WTC11 (cell line): ENCODE data around the gene AP3M1. TPM values are rescaled to one million over a fixed set of nuclear protein-coding genes. Genes with fewer than 3 reads are reported as not detected.
A peak's percentile ranks its signal among the peaks of the same experiment; 100 is the strongest.

Experiments used
- ATAC-seq: fragments of 200-7000 bp; cut with Tn5 transposase; 2 replicates; pipeline ENCODE4 v1.10.0; 2021; ENCODE audit warnings: mild to moderate bottlenecking, moderate library complexity
- CTCF ChIA-PET: fragments of 300-600 bp; sonication (Branson Sonifier 250); formaldehyde crosslinking; loops from one replicate; lab custom pipeline; 2021; ENCODE audit warnings: antibody characterized with exemption; lab: Charles Lee
- POLR2A ChIA-PET: fragments of 350-600 bp; sonication (Branson Sonifier 250); formaldehyde crosslinking; loops from one replicate; lab custom pipeline; 2021; ENCODE audit warnings: antibody characterized with exemption; lab: Charles Lee
- DNase-seq: peaks from one replicate; pipeline ENCODE4 v3.0.0; 2021; ENCODE audit warnings: low spot score
- H3K27ac Mint-ChIP-seq: 2 replicates; pipeline ENCODE4 v1.8.0; 2021; ENCODE audit warnings: mixed read lengths
- H3K27me3 Mint-ChIP-seq: 2 replicates; pipeline ENCODE4 v1.8.0; 2021; ENCODE audit warnings: low read depth, mild to moderate bottlenecking, moderate library complexity, mixed read lengths
- H3K36me3 Mint-ChIP-seq: 2 replicates; pipeline ENCODE4 v1.8.0; 2021; ENCODE audit warnings: mixed read lengths
- H3K4me1 Mint-ChIP-seq: 2 replicates; pipeline ENCODE4 v1.8.0; 2022; ENCODE audit warnings: mixed read lengths
- H3K4me3 Mint-ChIP-seq: 2 replicates; pipeline ENCODE4 v1.8.0; 2021; ENCODE audit warnings: mild to moderate bottlenecking, moderate library complexity, mixed read lengths
- H3K9me3 Mint-ChIP-seq: 2 replicates; pipeline ENCODE4 v1.8.0; 2021; ENCODE audit warnings: mixed read lengths
- EMX1 ChIP-seq: fragments of 250-450 bp; sonication (Bioruptor Pico); IDR thresholded peaks from 2 replicates; pipeline ENCODE4 v1.8.0; 2021; ENCODE audit warnings: mild to moderate bottlenecking
- ETV6 ChIP-seq: sonication (generic); formaldehyde crosslinking; IDR thresholded peaks from 2 replicates; pipeline ENCODE4 v1.8.1; 2022; ENCODE audit warnings: mild to moderate bottlenecking, missing genetic modification reagents
- KAT7 ChIP-seq: sonication (generic); formaldehyde crosslinking; IDR thresholded peaks from 2 replicates; pipeline ENCODE4 v1.8.1; 2023; ENCODE audit warnings: missing genetic modification reagents, mild to moderate bottlenecking, borderline replicate concordance
- NR1H2 ChIP-seq: sonication (generic); formaldehyde crosslinking; IDR thresholded peaks from 2 replicates; pipeline ENCODE4 v1.9.0; 2021; ENCODE audit warnings: mild to moderate bottlenecking, moderate library complexity, missing genetic modification reagents
- NR2C2 ChIP-seq: sonication (generic); formaldehyde crosslinking; IDR thresholded peaks from 2 replicates; pipeline ENCODE4 v1.8.0; 2022; ENCODE audit warnings: mild to moderate bottlenecking, missing genetic modification reagents
- TEAD1 ChIP-seq: sonication (generic); formaldehyde crosslinking; IDR thresholded peaks from 2 replicates; pipeline ENCODE4 v1.8.0; 2022; ENCODE audit warnings: mild to moderate bottlenecking, missing genetic modification reagents
- ZNF263 ChIP-seq: sonication (generic); formaldehyde crosslinking; IDR thresholded peaks from 2 replicates; pipeline ENCODE4 v1.8.1; 2022; ENCODE audit warnings: low read depth, mild to moderate bottlenecking, moderate library complexity, missing genetic modification reagents
- ZNF671 ChIP-seq: fragments of 250-450 bp; sonication (Bioruptor Pico); IDR thresholded peaks from 2 replicates; pipeline ENCODE4 v1.8.0; 2021; ENCODE audit warnings: mild to moderate bottlenecking
- total RNA-seq: library from RNA; stranded (reverse); gene quantifications from 3 replicates; pipeline ENCODE4 v1.2.3, GENCODE V29; 2021
- TF ChIP-seq, protein P1 (sequence below): sonication (generic); formaldehyde crosslinking; IDR thresholded peaks from 2 replicates; pipeline ENCODE4 v1.8.0; 2022; ENCODE audit warnings: mild to moderate bottlenecking, missing genetic modification reagents
- TF ChIP-seq, protein P2 (sequence below): fragments of 250-450 bp; sonication (Bioruptor Pico); IDR thresholded peaks from 2 replicates; pipeline ENCODE4 v1.9.0; 2021; ENCODE audit warnings: mild to moderate bottlenecking
- TF ChIP-seq, protein P3 (sequence below): sonication (generic); formaldehyde crosslinking; IDR thresholded peaks from 2 replicates; pipeline ENCODE4 v1.8.0; 2023; ENCODE audit warnings: mild to moderate bottlenecking, missing genetic modification reagents
- TF ChIP-seq, protein P4 (sequence below): fragments of 250-450 bp; sonication (Bioruptor Pico); IDR thresholded peaks from 2 replicates; pipeline ENCODE4 v1.9.0; 2021; ENCODE audit warnings: mild to moderate bottlenecking
- TF ChIP-seq, protein P5 (sequence below): sonication (generic); formaldehyde crosslinking; IDR thresholded peaks from 2 replicates; pipeline ENCODE4 v1.8.1; 2022; ENCODE audit warnings: low read depth, missing genetic modification reagents, borderline replicate concordance
- TF ChIP-seq, protein P6 (sequence below): sonication (generic); formaldehyde crosslinking; IDR thresholded peaks from 2 replicates; pipeline ENCODE4 v1.8.0; 2023; ENCODE audit warnings: missing genetic modification reagents, mild to moderate bottlenecking, borderline replicate concordance
- TF ChIP-seq, protein P7 (sequence below): sonication (generic); formaldehyde crosslinking; IDR thresholded peaks from 2 replicates; pipeline ENCODE4 v1.8.1; 2022; ENCODE audit warnings: mild to moderate bottlenecking, missing genetic modification reagents, moderate library complexity, borderline replicate concordance

The AP3M1 gene
- total RNA-seq, 1 experiment from 2014 or later, result 37.3 TPM

DNA sequence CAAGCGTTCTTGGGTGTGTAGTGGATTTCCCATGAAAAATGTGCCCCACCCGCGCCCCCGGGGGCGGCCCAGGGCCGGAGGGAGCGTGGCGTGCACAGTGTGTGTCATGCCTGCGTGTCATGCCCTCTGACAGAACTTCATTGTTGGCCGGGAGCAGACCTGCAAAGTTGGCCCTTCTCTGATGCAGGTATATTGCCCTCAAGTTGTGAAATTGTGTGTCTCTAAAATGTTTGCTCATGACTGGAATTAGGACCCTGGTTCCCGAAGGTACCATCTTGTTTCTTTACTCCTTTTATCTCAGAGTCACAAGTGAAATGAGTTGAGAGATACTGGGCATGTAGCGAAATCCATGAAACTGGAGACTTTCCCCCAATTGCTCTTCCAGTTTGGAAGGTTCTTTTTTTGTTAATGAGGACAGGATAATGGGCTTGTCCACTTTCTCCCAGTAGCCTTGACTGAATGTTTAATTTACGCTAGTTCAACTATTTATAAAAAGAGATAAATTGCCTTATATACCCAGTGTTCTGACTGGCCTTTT is 26.6 kb upstream of the AP3M1 start:
- Mint-ChIP-seq H3K9me3 (no peaks in the 10 kb centered on the region; the same call in 1 of the 2 replicates), H3K27me3 (no peaks in the 10 kb centered on the region), H3K4me3 (peak overlapping the region; percentile 89), H3K36me3 (no peaks in the 10 kb centered on the region), H3K4me1 (peaks cover 45% of the 10 kb centered on the region)
- no peak for ATAC-seq
- CTCF ChIA-PET, result interaction anchor here (0.6 to 0.9 kb wide), 2 partner anchors 11 to 27 kb away, joined by 3 to 4 read pairs; partner anchors contain the start of genes ADK and AP3M1
- POLR2A ChIA-PET, result interaction anchor here (1.5 to 1.7 kb wide), 2 partner anchors 10 to 27 kb away, joined by 4 to 16 read pairs; partner anchors contain the start of genes ADK and AP3M1
- no peak for DNase-seq
- TF ChIP-seq, protein P1, sequence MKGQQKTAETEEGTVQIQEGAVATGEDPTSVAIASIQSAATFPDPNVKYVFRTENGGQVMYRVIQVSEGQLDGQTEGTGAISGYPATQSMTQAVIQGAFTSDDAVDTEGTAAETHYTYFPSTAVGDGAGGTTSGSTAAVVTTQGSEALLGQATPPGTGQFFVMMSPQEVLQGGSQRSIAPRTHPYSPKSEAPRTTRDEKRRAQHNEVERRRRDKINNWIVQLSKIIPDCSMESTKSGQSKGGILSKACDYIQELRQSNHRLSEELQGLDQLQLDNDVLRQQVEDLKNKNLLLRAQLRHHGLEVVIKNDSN (CRISPR knock-in tag), result no peak
- TF ChIP-seq, protein P2, sequence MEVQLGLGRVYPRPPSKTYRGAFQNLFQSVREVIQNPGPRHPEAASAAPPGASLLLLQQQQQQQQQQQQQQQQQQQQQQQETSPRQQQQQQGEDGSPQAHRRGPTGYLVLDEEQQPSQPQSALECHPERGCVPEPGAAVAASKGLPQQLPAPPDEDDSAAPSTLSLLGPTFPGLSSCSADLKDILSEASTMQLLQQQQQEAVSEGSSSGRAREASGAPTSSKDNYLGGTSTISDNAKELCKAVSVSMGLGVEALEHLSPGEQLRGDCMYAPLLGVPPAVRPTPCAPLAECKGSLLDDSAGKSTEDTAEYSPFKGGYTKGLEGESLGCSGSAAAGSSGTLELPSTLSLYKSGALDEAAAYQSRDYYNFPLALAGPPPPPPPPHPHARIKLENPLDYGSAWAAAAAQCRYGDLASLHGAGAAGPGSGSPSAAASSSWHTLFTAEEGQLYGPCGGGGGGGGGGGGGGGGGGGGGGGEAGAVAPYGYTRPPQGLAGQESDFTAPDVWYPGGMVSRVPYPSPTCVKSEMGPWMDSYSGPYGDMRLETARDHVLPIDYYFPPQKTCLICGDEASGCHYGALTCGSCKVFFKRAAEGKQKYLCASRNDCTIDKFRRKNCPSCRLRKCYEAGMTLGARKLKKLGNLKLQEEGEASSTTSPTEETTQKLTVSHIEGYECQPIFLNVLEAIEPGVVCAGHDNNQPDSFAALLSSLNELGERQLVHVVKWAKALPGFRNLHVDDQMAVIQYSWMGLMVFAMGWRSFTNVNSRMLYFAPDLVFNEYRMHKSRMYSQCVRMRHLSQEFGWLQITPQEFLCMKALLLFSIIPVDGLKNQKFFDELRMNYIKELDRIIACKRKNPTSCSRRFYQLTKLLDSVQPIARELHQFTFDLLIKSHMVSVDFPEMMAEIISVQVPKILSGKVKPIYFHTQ (CRISPR knock-in tag), result no peak
- TF ChIP-seq, all 79 proteins: peak for 0
- peak overlapping the region; percentile 94 for H3K27ac Mint-ChIP-seq

DNA sequence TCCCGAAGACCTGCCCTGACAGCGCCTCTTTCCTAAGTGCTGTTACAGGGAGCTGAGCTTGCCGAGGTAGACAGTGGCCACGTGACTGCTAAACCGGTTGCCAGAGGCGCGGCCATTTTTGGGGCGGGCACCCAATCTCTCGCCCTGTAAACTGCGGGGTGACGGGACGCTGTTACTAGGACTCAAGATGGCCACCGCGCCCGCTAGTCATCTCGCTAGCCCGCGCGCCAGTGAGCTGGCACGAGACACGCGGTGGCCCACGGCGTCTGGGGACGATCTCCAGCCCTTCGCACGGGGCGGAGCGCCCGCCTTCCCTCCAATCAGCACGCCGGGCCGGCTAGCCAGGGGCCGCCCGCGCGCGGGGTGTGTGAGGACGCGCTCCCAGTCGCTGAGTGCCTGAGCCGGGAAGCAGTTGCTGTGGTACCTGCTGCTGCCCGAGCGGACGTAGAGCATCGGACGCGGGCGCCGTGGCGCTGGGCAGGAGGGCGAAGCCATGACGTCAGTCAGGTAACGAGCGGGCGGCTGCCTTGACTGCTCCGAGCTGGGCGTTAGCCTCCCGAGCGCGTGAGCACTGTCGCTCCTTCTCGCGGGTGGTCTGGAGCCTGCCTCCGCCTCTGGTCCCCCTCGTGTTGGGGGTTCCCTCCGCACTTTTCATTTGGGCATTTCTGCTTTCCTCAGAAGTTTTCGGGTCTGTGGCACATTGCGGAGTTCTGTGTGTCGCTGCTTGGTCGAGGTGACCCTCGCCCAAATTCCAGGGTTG is 25.9 kb upstream of the AP3M1 start:
- no peaks in the 10 kb centered on the region; the same call in 1 of the 2 replicates for H3K9me3 Mint-ChIP-seq
- ATAC-seq (peak; percentile 86), DNase-seq (peak; percentile 93)
- ChIA-PET POLR2A (interaction anchor here (0.6 to 1.7 kb wide), 4 partner anchors 9 to 620 kb away, joined by 3 to 16 read pairs (median 4); partner anchors contain the start of genes ADK and AP3M1), CTCF (interaction anchor here (0.9 kb wide), 1 partner anchor 26 kb away, joined by 4 read pairs; the partner anchor contains the start of genes ADK and AP3M1)
- H3K4me1 Mint-ChIP-seq, result peaks cover 40% of the 10 kb centered on the region
- H3K27me3 Mint-ChIP-seq, result no peaks in the 10 kb centered on the region
- H3K4me3 Mint-ChIP-seq, result peak overlapping the region; percentile 89
- peak overlapping the region; percentile 94 for H3K27ac Mint-ChIP-seq
- H3K36me3 Mint-ChIP-seq, result no peaks in the 10 kb centered on the region
- TF ChIP-seq, protein P1 (CRISPR knock-in tag), result peak; percentile 97
- TF ChIP-seq NR2C2 (CRISPR knock-in tag), result peak; percentile 23; the same call in 1 of the 2 replicates
- TF ChIP-seq ETV6, result peak; percentile 76
- TF ChIP-seq ZNF263 (CRISPR knock-in tag), result no peak
- TF ChIP-seq ZNF671 (CRISPR knock-in tag), result no peak
- TF ChIP-seq, protein P3, sequence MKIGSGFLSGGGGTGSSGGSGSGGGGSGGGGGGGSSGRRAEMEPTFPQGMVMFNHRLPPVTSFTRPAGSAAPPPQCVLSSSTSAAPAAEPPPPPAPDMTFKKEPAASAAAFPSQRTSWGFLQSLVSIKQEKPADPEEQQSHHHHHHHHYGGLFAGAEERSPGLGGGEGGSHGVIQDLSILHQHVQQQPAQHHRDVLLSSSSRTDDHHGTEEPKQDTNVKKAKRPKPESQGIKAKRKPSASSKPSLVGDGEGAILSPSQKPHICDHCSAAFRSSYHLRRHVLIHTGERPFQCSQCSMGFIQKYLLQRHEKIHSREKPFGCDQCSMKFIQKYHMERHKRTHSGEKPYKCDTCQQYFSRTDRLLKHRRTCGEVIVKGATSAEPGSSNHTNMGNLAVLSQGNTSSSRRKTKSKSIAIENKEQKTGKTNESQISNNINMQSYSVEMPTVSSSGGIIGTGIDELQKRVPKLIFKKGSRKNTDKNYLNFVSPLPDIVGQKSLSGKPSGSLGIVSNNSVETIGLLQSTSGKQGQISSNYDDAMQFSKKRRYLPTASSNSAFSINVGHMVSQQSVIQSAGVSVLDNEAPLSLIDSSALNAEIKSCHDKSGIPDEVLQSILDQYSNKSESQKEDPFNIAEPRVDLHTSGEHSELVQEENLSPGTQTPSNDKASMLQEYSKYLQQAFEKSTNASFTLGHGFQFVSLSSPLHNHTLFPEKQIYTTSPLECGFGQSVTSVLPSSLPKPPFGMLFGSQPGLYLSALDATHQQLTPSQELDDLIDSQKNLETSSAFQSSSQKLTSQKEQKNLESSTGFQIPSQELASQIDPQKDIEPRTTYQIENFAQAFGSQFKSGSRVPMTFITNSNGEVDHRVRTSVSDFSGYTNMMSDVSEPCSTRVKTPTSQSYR (CRISPR knock-in tag), result no peak
- TF ChIP-seq, protein P4, sequence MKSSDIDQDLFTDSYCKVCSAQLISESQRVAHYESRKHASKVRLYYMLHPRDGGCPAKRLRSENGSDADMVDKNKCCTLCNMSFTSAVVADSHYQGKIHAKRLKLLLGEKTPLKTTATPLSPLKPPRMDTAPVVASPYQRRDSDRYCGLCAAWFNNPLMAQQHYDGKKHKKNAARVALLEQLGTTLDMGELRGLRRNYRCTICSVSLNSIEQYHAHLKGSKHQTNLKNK, result peak; percentile 77; the same call in 1 of the 2 replicates
- TF ChIP-seq, protein P5, sequence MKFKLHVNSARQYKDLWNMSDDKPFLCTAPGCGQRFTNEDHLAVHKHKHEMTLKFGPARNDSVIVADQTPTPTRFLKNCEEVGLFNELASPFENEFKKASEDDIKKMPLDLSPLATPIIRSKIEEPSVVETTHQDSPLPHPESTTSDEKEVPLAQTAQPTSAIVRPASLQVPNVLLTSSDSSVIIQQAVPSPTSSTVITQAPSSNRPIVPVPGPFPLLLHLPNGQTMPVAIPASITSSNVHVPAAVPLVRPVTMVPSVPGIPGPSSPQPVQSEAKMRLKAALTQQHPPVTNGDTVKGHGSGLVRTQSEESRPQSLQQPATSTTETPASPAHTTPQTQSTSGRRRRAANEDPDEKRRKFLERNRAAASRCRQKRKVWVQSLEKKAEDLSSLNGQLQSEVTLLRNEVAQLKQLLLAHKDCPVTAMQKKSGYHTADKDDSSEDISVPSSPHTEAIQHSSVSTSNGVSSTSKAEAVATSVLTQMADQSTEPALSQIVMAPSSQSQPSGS (CRISPR knock-in tag), result peak; percentile 76; the same call in 1 of the 2 replicates
- peak; percentile 91 for TF ChIP-seq TEAD1 (CRISPR knock-in tag)
- 0 out of 2 replicates have a peak, but pooled peaks have one; percentile 71 for TF ChIP-seq EMX1 (CRISPR knock-in tag)
- TF ChIP-seq, protein P6, sequence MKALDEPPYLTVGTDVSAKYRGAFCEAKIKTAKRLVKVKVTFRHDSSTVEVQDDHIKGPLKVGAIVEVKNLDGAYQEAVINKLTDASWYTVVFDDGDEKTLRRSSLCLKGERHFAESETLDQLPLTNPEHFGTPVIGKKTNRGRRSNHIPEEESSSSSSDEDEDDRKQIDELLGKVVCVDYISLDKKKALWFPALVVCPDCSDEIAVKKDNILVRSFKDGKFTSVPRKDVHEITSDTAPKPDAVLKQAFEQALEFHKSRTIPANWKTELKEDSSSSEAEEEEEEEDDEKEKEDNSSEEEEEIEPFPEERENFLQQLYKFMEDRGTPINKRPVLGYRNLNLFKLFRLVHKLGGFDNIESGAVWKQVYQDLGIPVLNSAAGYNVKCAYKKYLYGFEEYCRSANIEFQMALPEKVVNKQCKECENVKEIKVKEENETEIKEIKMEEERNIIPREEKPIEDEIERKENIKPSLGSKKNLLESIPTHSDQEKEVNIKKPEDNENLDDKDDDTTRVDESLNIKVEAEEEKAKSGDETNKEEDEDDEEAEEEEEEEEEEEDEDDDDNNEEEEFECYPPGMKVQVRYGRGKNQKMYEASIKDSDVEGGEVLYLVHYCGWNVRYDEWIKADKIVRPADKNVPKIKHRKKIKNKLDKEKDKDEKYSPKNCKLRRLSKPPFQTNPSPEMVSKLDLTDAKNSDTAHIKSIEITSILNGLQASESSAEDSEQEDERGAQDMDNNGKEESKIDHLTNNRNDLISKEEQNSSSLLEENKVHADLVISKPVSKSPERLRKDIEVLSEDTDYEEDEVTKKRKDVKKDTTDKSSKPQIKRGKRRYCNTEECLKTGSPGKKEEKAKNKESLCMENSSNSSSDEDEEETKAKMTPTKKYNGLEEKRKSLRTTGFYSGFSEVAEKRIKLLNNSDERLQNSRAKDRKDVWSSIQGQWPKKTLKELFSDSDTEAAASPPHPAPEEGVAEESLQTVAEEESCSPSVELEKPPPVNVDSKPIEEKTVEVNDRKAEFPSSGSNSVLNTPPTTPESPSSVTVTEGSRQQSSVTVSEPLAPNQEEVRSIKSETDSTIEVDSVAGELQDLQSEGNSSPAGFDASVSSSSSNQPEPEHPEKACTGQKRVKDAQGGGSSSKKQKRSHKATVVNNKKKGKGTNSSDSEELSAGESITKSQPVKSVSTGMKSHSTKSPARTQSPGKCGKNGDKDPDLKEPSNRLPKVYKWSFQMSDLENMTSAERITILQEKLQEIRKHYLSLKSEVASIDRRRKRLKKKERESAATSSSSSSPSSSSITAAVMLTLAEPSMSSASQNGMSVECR (CRISPR knock-in tag), result peak; percentile 86; the same call in 1 of the 2 replicates
- TF ChIP-seq, protein P7, sequence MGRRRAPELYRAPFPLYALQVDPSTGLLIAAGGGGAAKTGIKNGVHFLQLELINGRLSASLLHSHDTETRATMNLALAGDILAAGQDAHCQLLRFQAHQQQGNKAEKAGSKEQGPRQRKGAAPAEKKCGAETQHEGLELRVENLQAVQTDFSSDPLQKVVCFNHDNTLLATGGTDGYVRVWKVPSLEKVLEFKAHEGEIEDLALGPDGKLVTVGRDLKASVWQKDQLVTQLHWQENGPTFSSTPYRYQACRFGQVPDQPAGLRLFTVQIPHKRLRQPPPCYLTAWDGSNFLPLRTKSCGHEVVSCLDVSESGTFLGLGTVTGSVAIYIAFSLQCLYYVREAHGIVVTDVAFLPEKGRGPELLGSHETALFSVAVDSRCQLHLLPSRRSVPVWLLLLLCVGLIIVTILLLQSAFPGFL (CRISPR knock-in tag), result peak; percentile 68; the same call in 1 of the 2 replicates
- no peak for TF ChIP-seq NR1H2 (CRISPR knock-in tag)
- TF ChIP-seq KAT7, result peak; percentile 90
